ENCODE measurements around the gene CDH23. TPM values are rescaled to one million over a fixed set of nuclear protein-coding genes. Genes with fewer than 3 reads are reported as not detected.

CDH23 gene
- total and polyA plus RNA-seq, 9 of the 15 experiments (the other 6 are each of a cell fraction or from before 2014, with no cell fraction given) = 0.18 to 1.2 (median 0.47) TPM

GRCh38 chr10:71691405-71691804 lies 294.7 kb downstream of the CDH23 start:
- no peak overlapping the region for H3K9ac ChIP-seq (ENCODE audit: insufficient read depth in 1 of 2, low read depth in 2 of 2, low read length in 2 of 2)
- no peaks in the 10 kb centered on the region for H3K9me1 ChIP-seq (ENCODE audit: control insufficient read depth, insufficient read depth, low read length)
- ATAC-seq = no peak
- no peak for FAIRE-seq
- H3K27ac ChIP-seq (ENCODE audit: extremely low read depth, low read depth, low read length) = no peak overlapping the region
- no peaks in the 10 kb centered on the region for H4K20me1 ChIP-seq (replicated peaks; ENCODE audit: control insufficient read depth, insufficient read depth, low read length)
- H3K4me2 ChIP-seq (ENCODE audit: insufficient read depth, low read length) = no peak overlapping the region
- H3K36me3 ChIP-seq (ENCODE audit: control insufficient read depth, insufficient read depth, low read length) = no peaks in the 10 kb centered on the region
- H3K4me1 ChIP-seq (replicated peaks in 1 of 2; ENCODE audit: control insufficient read depth in 2 of 2, insufficient read depth in 2 of 2, low read length in 2 of 2) = peaks cover 3 to 40% of the 10 kb centered on the region in 2 experiments
- BruUV-seq (replicated peaks) = no TSS peak
- no peak overlapping the region for H2AFZ ChIP-seq (ENCODE audit: low read depth, low read length)
- no peak overlapping the region for H3K4me3 ChIP-seq
- ChIA-PET CTCF (ENCODE audit: low intra/inter-chr PET ratio) (no interaction called here), POLR2A (interaction anchor here (0.6 to 0.7 kb wide), 2 partner anchors 9 to 65 kb away, joined by 4 read pairs; no protein-coding TSS in a partner anchor)
- H3K9me3 ChIP-seq (replicated peaks; ENCODE audit: control insufficient read depth, insufficient read depth, low read depth, low read length) = peaks cover 3% of the 10 kb centered on the region; the same call in 1 of the 2 replicates
- H3K27me3 ChIP-seq (ENCODE audit: control insufficient read depth in 2 of 2, insufficient read depth in 2 of 2, low read length in 2 of 2) = no peaks in the 10 kb centered on the region
- WGBS (ENCODE audit: insufficient coverage, low coverage, missing lambda C conversion rate) = 90% methylated on average over 2 of the region's 2 CpGs
- H3K79me2 ChIP-seq (ENCODE audit: control insufficient read depth, insufficient read depth, low read length) = no peaks in the 10 kb centered on the region
- no peak for DNase-seq (ENCODE audit: extremely low read depth in 1 of 4, low spot score in 3 of 4)
- intact Hi-C loops (cut with micrococcal nuclease) = no loop called here
- in situ Hi-C loops (cut with MboI) = no loop called here
- TF ChIP-seq CREB1 (IDR thresholded peaks at IDR 0.05) = no peak
- TF ChIP-seq CREB1 (CRISPR knock-in tag; IDR thresholded peaks at IDR 0.05) = no peak
- peak in 1 of 2 experiments; percentile 93; a peak in 2 of 3 replicates for TF ChIP-seq CBX3 (IDR thresholded peaks at IDR 0.05; ENCODE audit: borderline replicate concordance in 1 of 2, low read length in 2 of 2)
- no peak for TF ChIP-seq MAZ (CRISPR knock-in tag; conservative IDR thresholded peaks at IDR 0.05 in 1 of 2, IDR thresholded peaks at IDR 0.05 in 1 of 2)
- TF ChIP-seq TRIM28 (IDR thresholded peaks at IDR 0.05) = 0 out of 2 replicates have a peak, but pooled peaks have one; percentile 58
- TF ChIP-seq KDM5B (IDR thresholded peaks at IDR 0.05; ENCODE audit: insufficient replicate concordance, low read depth, low read length) = no peak
- TF ChIP-seq, protein P1, sequence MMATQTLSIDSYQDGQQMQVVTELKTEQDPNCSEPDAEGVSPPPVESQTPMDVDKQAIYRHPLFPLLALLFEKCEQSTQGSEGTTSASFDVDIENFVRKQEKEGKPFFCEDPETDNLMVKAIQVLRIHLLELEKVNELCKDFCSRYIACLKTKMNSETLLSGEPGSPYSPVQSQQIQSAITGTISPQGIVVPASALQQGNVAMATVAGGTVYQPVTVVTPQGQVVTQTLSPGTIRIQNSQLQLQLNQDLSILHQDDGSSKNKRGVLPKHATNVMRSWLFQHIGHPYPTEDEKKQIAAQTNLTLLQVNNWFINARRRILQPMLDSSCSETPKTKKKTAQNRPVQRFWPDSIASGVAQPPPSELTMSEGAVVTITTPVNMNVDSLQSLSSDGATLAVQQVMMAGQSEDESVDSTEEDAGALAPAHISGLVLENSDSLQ (IDR thresholded peaks at IDR 0.05) = peak; percentile 94
- no peak for TF ChIP-seq FOXP4 (CRISPR knock-in tag; IDR thresholded peaks at IDR 0.05; ENCODE audit: borderline replicate concordance)
- no peak for TF ChIP-seq RBFOX2 (IDR thresholded peaks at IDR 0.05; ENCODE audit: low read depth, low read length)
- TF ChIP-seq CBX5 (IDR thresholded peaks at IDR 0.05; ENCODE audit: borderline replicate concordance, low read depth) = 0 out of 2 replicates have a peak, but pooled peaks have one; percentile 36
- TF ChIP-seq NR2C1 (IDR thresholded peaks at IDR 0.05) = no peak
- TF ChIP-seq NR2C1 (tag; IDR thresholded peaks at IDR 0.05) = no peak
- TF ChIP-seq ZNF431 (CRISPR knock-in tag; IDR thresholded peaks at IDR 0.05) = no peak
- TF ChIP-seq ZNF184 (CRISPR knock-in tag; IDR thresholded peaks at IDR 0.05) = no peak
- TF ChIP-seq, protein P2, sequence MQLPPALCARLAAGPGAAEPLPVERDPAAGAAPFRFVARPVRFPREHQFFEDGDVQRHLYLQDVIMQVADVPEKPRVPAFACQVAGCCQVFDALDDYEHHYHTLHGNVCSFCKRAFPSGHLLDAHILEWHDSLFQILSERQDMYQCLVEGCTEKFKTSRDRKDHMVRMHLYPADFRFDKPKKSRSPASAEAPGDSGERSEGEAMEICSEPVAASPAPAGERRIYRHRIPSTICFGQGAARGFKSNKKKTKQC (CRISPR knock-in tag; IDR thresholded peaks at IDR 0.05) = no peak
- TF ChIP-seq PBX2 (CRISPR knock-in tag; IDR thresholded peaks at IDR 0.05; ENCODE audit: low read depth) = no peak
- TF ChIP-seq PBX2 (tag; conservative IDR thresholded peaks at IDR 0.05; ENCODE audit: low read depth) = peak; percentile 59
- no peak for TF ChIP-seq SMARCA5 (IDR thresholded peaks at IDR 0.05)
- no peak for TF ChIP-seq ELF2 (CRISPR knock-in tag; IDR thresholded peaks at IDR 0.05)
